ENCODE measurements around the gene PDCD1.

PDCD1 gene

GRCh38 chr2:241893265-241893664, 34.6 kb upstream of the PDCD1 start:
- TF ChIP-seq ZFX (IDR thresholded peaks at IDR 0.05; ENCODE audit: borderline replicate concordance) (no peak), CTCF (IDR thresholded peaks at IDR 0.05) (no peak)
- H3K27ac ChIP-seq: peak overlapping the region; percentile 81

GRCh38 chr2:241892299-241893137, 33.8 kb upstream of the PDCD1 start:
- peak overlapping the region; percentile 81 for H3K27ac ChIP-seq
- no peak for TF ChIP-seq ZFX (IDR thresholded peaks at IDR 0.05; ENCODE audit: borderline replicate concordance)
- TF ChIP-seq CTCF (IDR thresholded peaks at IDR 0.05): no peak

GRCh38 chr2:241891988-241892298, 33.2 kb upstream of the PDCD1 start:
- peak overlapping the region; percentile 81 for H3K27ac ChIP-seq
- no peak for TF ChIP-seq ZFX (IDR thresholded peaks at IDR 0.05; ENCODE audit: borderline replicate concordance)
- no peak for TF ChIP-seq CTCF (IDR thresholded peaks at IDR 0.05)

GRCh38 chr2:241891315-241891987, 32.8 kb upstream of the PDCD1 start:
- peak overlapping the region; percentile 81 for H3K27ac ChIP-seq
- no peak for TF ChIP-seq ZFX (IDR thresholded peaks at IDR 0.05; ENCODE audit: borderline replicate concordance)
- TF ChIP-seq CTCF (IDR thresholded peaks at IDR 0.05): no peak

- H3K27ac ChIP-seq: peak overlapping the region; percentile 81
- TF ChIP-seq CTCF (IDR thresholded peaks at IDR 0.05) (no peak), ZFX (IDR thresholded peaks at IDR 0.05; ENCODE audit: borderline replicate concordance) (no peak)
Measured at GRCh38 chr2:241890524-241891235, 32.0 kb upstream of the PDCD1 start.

GRCh38 chr2:241888641-241889040, 29.9 kb upstream of the PDCD1 start:
- H3K27ac ChIP-seq: no peak overlapping the region
- no peak for TF ChIP-seq CTCF (IDR thresholded peaks at IDR 0.05)
- no peak for TF ChIP-seq ZFX (IDR thresholded peaks at IDR 0.05; ENCODE audit: borderline replicate concordance)
